ENCODE results near the gene XPC.

The XPC gene

DNA sequence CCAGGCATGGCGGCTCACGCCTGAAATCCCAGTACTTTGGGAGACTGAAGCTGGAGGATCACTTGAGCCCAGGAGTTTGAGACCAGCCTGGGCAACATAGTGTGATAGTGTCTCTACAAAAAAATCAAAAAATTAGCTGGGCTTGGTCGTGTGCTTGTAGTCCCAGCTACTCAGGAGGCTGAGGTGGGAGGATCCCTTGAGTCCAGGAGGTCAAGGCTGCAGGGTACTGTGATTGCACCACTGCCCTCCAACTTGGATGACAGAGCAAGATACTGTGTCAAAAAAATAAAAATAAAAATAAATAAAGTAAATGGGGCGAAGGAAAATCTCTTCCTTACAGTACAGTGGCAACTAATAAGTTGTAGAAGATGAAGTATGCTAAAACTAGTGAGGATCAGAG, 29.8 kb upstream of the XPC start (continued):
- TF ChIP-seq, protein P1, sequence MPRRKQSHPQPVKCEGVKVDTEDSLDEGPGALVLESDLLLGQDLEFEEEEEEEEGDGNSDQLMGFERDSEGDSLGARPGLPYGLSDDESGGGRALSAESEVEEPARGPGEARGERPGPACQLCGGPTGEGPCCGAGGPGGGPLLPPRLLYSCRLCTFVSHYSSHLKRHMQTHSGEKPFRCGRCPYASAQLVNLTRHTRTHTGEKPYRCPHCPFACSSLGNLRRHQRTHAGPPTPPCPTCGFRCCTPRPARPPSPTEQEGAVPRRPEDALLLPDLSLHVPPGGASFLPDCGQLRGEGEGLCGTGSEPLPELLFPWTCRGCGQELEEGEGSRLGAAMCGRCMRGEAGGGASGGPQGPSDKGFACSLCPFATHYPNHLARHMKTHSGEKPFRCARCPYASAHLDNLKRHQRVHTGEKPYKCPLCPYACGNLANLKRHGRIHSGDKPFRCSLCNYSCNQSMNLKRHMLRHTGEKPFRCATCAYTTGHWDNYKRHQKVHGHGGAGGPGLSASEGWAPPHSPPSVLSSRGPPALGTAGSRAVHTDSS (tag by site-specific recombination; IDR thresholded peaks at IDR 0.05), result no peak
- TF ChIP-seq ZNF366 (tag by site-specific recombination; conservative IDR thresholded peaks at IDR 0.05) (no peak), ZNF501 (tag by site-specific recombination; IDR thresholded peaks at IDR 0.05) (no peak), GLIS1 (tag by site-specific recombination; IDR thresholded peaks at IDR 0.05) (no peak), ZNF391 (tag by site-specific recombination; IDR thresholded peaks at IDR 0.05; ENCODE audit: borderline replicate concordance, low read depth) (no peak), ZNF112 (tag by site-specific recombination; IDR thresholded peaks at IDR 0.05) (no peak), ZFHX2 (tag by site-specific recombination; conservative IDR thresholded peaks at IDR 0.05) (no peak)

DNA sequence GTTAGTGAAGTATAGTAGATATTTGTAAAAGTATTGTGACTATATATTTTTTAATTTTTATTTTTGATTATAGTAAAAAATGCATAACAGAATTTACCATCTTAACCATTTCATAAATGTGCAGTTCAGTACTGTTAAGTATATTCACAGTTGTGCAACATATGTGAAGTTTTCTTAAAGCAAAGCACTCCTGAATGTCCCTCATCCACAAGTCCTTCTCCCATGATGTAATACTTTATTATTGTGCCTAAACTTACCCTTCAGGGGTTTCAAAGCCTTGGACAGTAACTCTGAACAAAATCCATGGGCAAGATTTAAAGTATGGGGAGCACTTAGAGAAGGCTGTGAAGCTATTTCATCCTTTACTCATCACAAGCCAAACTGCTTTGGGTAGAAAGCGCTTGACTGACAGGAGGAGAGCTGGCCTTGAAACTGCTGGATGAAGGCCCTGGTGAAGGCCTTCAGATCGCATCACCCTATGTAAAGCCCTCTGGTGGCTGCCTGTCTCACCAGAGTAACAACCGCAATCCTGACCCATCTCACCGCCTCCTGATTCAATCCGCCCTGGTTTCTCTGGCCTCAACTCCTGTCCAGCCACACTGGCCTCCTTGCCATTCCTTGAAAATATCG, 28.3 kb upstream of the XPC start:
- H3K27ac ChIP-seq (ENCODE audit: extremely low read depth, low read depth, low read length), result no peak overlapping the region
- peaks cover 3% of the 10 kb centered on the region; the same call in 1 of the 2 replicates for H3K4me1 ChIP-seq (ENCODE audit: control insufficient read depth, insufficient read depth, low read length)
- TF ChIP-seq, protein P2, sequence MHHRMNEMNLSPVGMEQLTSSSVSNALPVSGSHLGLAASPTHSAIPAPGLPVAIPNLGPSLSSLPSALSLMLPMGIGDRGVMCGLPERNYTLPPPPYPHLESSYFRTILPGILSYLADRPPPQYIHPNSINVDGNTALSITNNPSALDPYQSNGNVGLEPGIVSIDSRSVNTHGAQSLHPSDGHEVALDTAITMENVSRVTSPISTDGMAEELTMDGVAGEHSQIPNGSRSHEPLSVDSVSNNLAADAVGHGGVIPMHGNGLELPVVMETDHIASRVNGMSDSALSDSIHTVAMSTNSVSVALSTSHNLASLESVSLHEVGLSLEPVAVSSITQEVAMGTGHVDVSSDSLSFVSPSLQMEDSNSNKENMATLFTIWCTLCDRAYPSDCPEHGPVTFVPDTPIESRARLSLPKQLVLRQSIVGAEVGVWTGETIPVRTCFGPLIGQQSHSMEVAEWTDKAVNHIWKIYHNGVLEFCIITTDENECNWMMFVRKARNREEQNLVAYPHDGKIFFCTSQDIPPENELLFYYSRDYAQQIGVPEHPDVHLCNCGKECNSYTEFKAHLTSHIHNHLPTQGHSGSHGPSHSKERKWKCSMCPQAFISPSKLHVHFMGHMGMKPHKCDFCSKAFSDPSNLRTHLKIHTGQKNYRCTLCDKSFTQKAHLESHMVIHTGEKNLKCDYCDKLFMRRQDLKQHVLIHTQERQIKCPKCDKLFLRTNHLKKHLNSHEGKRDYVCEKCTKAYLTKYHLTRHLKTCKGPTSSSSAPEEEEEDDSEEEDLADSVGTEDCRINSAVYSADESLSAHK (tag by site-specific recombination; IDR thresholded peaks at IDR 0.05), result peak; percentile 68
- TF ChIP-seq, protein P3, sequence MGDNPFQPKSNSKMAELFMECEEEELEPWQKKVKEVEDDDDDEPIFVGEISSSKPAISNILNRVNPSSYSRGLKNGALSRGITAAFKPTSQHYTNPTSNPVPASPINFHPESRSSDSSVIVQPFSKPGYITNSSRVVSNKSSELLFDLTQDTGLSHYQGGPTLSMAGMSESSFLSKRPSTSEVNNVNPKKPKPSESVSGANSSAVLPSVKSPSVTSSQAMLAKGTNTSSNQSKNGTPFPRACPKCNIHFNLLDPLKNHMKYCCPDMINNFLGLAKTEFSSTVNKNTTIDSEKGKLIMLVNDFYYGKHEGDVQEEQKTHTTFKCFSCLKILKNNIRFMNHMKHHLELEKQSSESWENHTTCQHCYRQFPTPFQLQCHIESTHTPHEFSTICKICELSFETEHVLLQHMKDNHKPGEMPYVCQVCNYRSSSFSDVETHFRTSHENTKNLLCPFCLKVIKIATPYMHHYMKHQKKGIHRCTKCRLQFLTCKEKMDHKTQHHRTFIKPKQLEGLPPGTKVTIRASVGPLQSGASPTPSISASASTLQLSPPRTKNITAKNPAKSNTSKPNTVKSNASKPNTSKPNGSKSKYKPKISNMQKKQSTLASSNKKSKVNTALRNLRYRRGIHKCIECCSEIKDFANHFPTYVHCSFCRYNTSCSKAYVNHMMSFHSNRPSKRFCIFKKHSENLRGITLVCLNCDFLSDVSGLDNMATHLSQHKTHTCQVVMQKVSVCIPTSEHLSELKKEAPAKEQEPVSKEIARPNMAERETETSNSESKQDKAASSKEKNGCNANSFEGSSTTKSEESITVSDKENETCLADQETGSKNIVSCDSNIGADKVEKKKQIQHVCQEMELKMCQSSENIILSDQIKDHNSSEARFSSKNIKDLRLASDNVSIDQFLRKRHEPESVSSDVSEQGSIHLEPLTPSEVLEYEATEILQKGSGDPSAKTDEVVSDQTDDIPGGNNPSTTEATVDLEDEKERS (tag by site-specific recombination; IDR thresholded peaks at IDR 0.05), result no peak
- no peak for TF ChIP-seq GLIS2 (tag by site-specific recombination; IDR thresholded peaks at IDR 0.05)
- POLR2A ChIA-PET, result no interaction called here
- H3K36me3 ChIP-seq (ENCODE audit: control insufficient read depth in 2 of 2, insufficient read depth in 1 of 2, low read length in 2 of 2), result no peaks in the 10 kb centered on the region
- H3K4me3 ChIP-seq (ENCODE audit: low read depth, low read length), result no peak overlapping the region
- CTCF ChIA-PET, result interaction anchor here (0.5 to 1.5 kb wide), 8 partner anchors 9 to 480 kb away, joined by 3 to 7 read pairs (median 4); no protein-coding TSS in a partner anchor
- H3K9me3 ChIP-seq (ENCODE audit: control insufficient read depth, insufficient read depth, low read depth, low read length), result no peaks in the 10 kb centered on the region

DNA sequence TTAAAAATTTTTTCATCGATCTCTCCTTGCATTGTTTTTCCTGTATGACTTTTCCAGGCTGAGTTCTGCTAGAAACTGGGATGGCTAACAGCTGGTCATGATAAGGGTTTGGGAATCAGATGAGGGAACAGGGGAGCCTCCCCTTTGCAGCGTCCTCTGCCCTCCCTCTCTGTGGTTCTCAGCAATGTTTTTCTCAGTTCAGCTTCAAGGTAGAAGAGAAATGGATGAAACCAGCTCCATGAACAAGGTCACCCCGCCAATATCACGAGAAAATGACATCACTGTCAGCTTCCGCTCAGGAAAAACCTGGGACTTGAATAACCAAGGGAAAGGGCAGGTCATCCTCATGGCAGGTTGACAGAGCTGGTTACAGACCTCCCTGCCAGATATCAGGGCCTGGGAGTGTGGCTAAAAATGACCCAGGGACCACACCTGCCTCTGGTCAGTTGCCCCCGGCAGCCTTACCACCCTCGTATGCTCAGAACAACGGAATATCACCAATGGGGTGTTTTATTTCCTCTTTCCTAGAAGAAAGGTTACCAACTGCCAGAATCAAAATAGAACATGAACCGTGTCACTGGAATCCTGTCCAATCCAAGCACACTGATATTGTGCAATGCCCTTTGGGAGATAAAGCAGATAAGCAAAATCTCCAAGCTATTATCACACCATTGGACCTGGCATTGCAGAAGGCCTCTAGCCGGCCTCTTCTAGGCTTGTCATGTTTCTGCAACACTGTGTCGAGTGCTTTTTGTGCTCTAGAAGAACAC, 26.3 kb upstream of the XPC start:
- no peak overlapping the region for H3K4me3 ChIP-seq (ENCODE audit: low read depth, low read length)
- no peaks in the 10 kb centered on the region for H3K9me3 ChIP-seq (ENCODE audit: control insufficient read depth, insufficient read depth, low read depth, low read length)
- H3K36me3 ChIP-seq (ENCODE audit: control insufficient read depth in 2 of 2, insufficient read depth in 1 of 2, low read length in 2 of 2), result peaks cover 0 to 7% of the 10 kb centered on the region in 2 experiments; a peak in 1 of 3 replicates
- ChIA-PET CTCF (interaction anchor here (0.6 to 3.9 kb wide), 25 partner anchors 11 to 465 kb away, joined by 3 to 51 read pairs (median 7); no protein-coding TSS in a partner anchor), POLR2A (interaction anchor here (0.7 to 1.1 kb wide), 2 partner anchors 26 to 79 kb away, joined by 3 read pairs; partner anchors contain the start of gene LSM3)
- H3K4me1 ChIP-seq (ENCODE audit: control insufficient read depth, insufficient read depth, low read length), result no peaks in the 10 kb centered on the region
- H3K27ac ChIP-seq (ENCODE audit: extremely low read depth, low read depth, low read length), result no peak overlapping the region
- TF ChIP-seq, protein P1 (tag by site-specific recombination; IDR thresholded peaks at IDR 0.05), result no peak
- TF ChIP-seq, protein P4, sequence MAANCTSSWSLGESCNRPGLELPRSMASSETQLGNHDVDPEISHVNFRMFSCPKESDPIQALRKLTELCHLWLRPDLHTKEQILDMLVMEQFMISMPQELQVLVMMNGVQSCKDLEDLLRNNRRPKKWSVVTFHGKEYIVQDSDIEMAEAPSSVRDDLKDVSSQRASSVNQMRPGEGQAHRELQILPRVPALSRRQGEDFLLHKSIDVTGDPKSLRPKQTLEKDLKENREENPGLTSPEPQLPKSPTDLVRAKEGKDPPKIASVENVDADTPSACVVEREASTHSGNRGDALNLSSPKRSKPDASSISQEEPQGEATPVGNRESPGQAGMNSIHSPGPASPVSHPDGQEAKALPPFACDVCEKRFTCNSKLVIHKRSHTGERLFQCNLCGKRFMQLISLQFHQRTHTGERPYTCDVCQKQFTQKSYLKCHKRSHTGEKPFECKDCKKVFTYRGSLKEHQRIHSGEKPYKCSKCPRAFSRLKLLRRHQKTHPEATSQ (tag by site-specific recombination; IDR thresholded peaks at IDR 0.05), result no peak
- TF ChIP-seq ZFP3 (tag by site-specific recombination; IDR thresholded peaks at IDR 0.05; ENCODE audit: low read depth), result no peak
- TF ChIP-seq ZNF223 (tag by site-specific recombination; IDR thresholded peaks at IDR 0.05), result no peak
- TF ChIP-seq BCL11A (tag by site-specific recombination; IDR thresholded peaks at IDR 0.05; ENCODE audit: low read depth), result no peak
- no peak for TF ChIP-seq ZNF623 (tag by site-specific recombination; IDR thresholded peaks at IDR 0.05)
- no peak for TF ChIP-seq ZFP37 (tag by site-specific recombination; IDR thresholded peaks at IDR 0.05)
- TF ChIP-seq ZNF157 (tag by site-specific recombination; IDR thresholded peaks at IDR 0.05), result no peak
- TF ChIP-seq ZNF248 (tag by site-specific recombination; IDR thresholded peaks at IDR 0.05), result no peak
- no peak for TF ChIP-seq ZNF202 (tag by site-specific recombination; IDR thresholded peaks at IDR 0.05; ENCODE audit: borderline replicate concordance)
- no peak for TF ChIP-seq IKZF3 (tag by site-specific recombination; IDR thresholded peaks at IDR 0.05)

Measured in HEK293 (cell line).